T-helper 1 cell treated with Interleukin-12 subunit alpha and Interleukin-12 subunit beta and Interleukin-4 antibody, amounts not matched to agents 30 μg/mL and 1 μg/mL, for 36 hours (primary cell): ENCODE results near the gene ANKEF1.

Source experiments
- H3K27ac Mint-ChIP-seq: one replicate; pipeline ENCODE4 v1.8.0; 2021; ENCODE audit warnings: mild to moderate bottlenecking, mixed read lengths
- H3K27me3 Mint-ChIP-seq: one replicate; pipeline ENCODE4 v1.8.0; 2021; ENCODE audit warnings: low read depth, mixed read lengths
- H3K36me3 Mint-ChIP-seq: one replicate; pipeline ENCODE4 v1.8.0; 2021; ENCODE audit warnings: low read depth, mixed read lengths
- H3K4me1 Mint-ChIP-seq: one replicate; pipeline ENCODE4 v1.8.0; 2021; ENCODE audit warnings: low read depth, mixed read lengths
- H3K4me3 Mint-ChIP-seq: one replicate; pipeline ENCODE4 v1.8.0; 2021; ENCODE audit warnings: mild to moderate bottlenecking, moderate library complexity, mixed read lengths
- H3K9me3 Mint-ChIP-seq: one replicate; pipeline ENCODE4 v1.8.0; 2021; ENCODE audit warnings: mixed read lengths

Gene ANKEF1

GRCh38 chr20:10059006-10059405 is 24.2 kb downstream of the ANKEF1 start:
- H3K4me1 Mint-ChIP-seq, result no peaks in the 10 kb centered on the region
- H3K36me3 Mint-ChIP-seq, result peaks cover 2% of the 10 kb centered on the region
- peaks cover 3% of the 10 kb centered on the region for H3K27me3 Mint-ChIP-seq
- H3K4me3 Mint-ChIP-seq, result no peak overlapping the region
- no peaks in the 10 kb centered on the region for H3K9me3 Mint-ChIP-seq
- H3K27ac Mint-ChIP-seq, result no peak overlapping the region

- Mint-ChIP-seq H3K4me1 (no peaks in the 10 kb centered on the region), H3K27me3 (peaks cover 3% of the 10 kb centered on the region), H3K36me3 (no peaks in the 10 kb centered on the region), H3K9me3 (no peaks in the 10 kb centered on the region), H3K4me3 (no peak overlapping the region), H3K27ac (no peak overlapping the region)
Measured at GRCh38 chr20:10060226-10060625, 25.4 kb downstream of the ANKEF1 start.

- Mint-ChIP-seq H3K4me3 (no peak overlapping the region), H3K27me3 (peaks cover 3% of the 10 kb centered on the region), H3K4me1 (no peaks in the 10 kb centered on the region), H3K27ac (no peak overlapping the region), H3K9me3 (no peaks in the 10 kb centered on the region), H3K36me3 (no peaks in the 10 kb centered on the region)
Measured at GRCh38 chr20:10061641-10062040, 26.9 kb downstream of the ANKEF1 start.

GRCh38 chr20:10063482-10063881 is 28.7 kb downstream of the ANKEF1 start:
- H3K27me3 Mint-ChIP-seq, result peaks cover 3% of the 10 kb centered on the region

GRCh38 chr20:10064611-10065010 is 29.8 kb downstream of the ANKEF1 start:
- no peak overlapping the region for H3K27ac Mint-ChIP-seq
- no peaks in the 10 kb centered on the region for H3K36me3 Mint-ChIP-seq
- no peaks in the 10 kb centered on the region for H3K4me1 Mint-ChIP-seq
- H3K4me3 Mint-ChIP-seq, result no peak overlapping the region
- peaks cover 3% of the 10 kb centered on the region for H3K27me3 Mint-ChIP-seq
- H3K9me3 Mint-ChIP-seq, result no peaks in the 10 kb centered on the region

More at GRCh38 chr20:10063482-10063881, 28.7 kb downstream of the ANKEF1 start:
- Mint-ChIP-seq H3K27ac (no peak overlapping the region), H3K4me1 (no peaks in the 10 kb centered on the region), H3K36me3 (no peaks in the 10 kb centered on the region), H3K9me3 (no peaks in the 10 kb centered on the region), H3K4me3 (no peak overlapping the region)

- Mint-ChIP-seq H3K4me3 (no peak overlapping the region), H3K27me3 (peaks cover 3% of the 10 kb centered on the region), H3K27ac (no peak overlapping the region), H3K4me1 (no peaks in the 10 kb centered on the region), H3K36me3 (no peaks in the 10 kb centered on the region), H3K9me3 (no peaks in the 10 kb centered on the region)
Measured at GRCh38 chr20:10065154-10065833, 30.5 kb downstream of the ANKEF1 start.

- Mint-ChIP-seq H3K36me3 (no peaks in the 10 kb centered on the region), H3K27me3 (no peaks in the 10 kb centered on the region), H3K4me1 (no peaks in the 10 kb centered on the region), H3K9me3 (no peaks in the 10 kb centered on the region), H3K27ac (no peak overlapping the region), H3K4me3 (no peak overlapping the region)
Measured at GRCh38 chr20:10067321-10067720, 32.5 kb downstream of the ANKEF1 start.

- H3K4me3 Mint-ChIP-seq, result no peak overlapping the region
- H3K36me3 Mint-ChIP-seq, result no peaks in the 10 kb centered on the region
- H3K4me1 Mint-ChIP-seq, result no peaks in the 10 kb centered on the region
- H3K9me3 Mint-ChIP-seq, result no peaks in the 10 kb centered on the region
- no peak overlapping the region for H3K27ac Mint-ChIP-seq
- H3K27me3 Mint-ChIP-seq, result peaks cover 6% of the 10 kb centered on the region
Measured at GRCh38 chr20:10074513-10074912, 39.7 kb downstream of the ANKEF1 start.

GRCh38 chr20:10075606-10076005 is 40.8 kb downstream of the ANKEF1 start:
- Mint-ChIP-seq H3K4me1 (no peaks in the 10 kb centered on the region), H3K4me3 (no peak overlapping the region), H3K27me3 (peaks cover 6% of the 10 kb centered on the region), H3K27ac (no peak overlapping the region), H3K36me3 (no peaks in the 10 kb centered on the region), H3K9me3 (no peaks in the 10 kb centered on the region)

- no peaks in the 10 kb centered on the region for H3K36me3 Mint-ChIP-seq
- peaks cover 6% of the 10 kb centered on the region for H3K27me3 Mint-ChIP-seq
- no peak overlapping the region for H3K27ac Mint-ChIP-seq
- no peak overlapping the region for H3K4me3 Mint-ChIP-seq
- no peaks in the 10 kb centered on the region for H3K9me3 Mint-ChIP-seq
- no peaks in the 10 kb centered on the region for H3K4me1 Mint-ChIP-seq
Measured at GRCh38 chr20:10076126-10077080, 41.6 kb downstream of the ANKEF1 start.

GRCh38 chr20:10077081-10077471 is 42.3 kb downstream of the ANKEF1 start:
- Mint-ChIP-seq H3K9me3 (no peaks in the 10 kb centered on the region), H3K27ac (no peak overlapping the region), H3K27me3 (peaks cover 6% of the 10 kb centered on the region), H3K36me3 (no peaks in the 10 kb centered on the region), H3K4me3 (no peak overlapping the region), H3K4me1 (no peaks in the 10 kb centered on the region)

- H3K27ac Mint-ChIP-seq, result no peak overlapping the region
- H3K4me3 Mint-ChIP-seq, result no peak overlapping the region
- no peaks in the 10 kb centered on the region for H3K36me3 Mint-ChIP-seq
- no peaks in the 10 kb centered on the region for H3K9me3 Mint-ChIP-seq
- no peaks in the 10 kb centered on the region for H3K4me1 Mint-ChIP-seq
- peaks cover 6% of the 10 kb centered on the region for H3K27me3 Mint-ChIP-seq
Measured at GRCh38 chr20:10077886-10078285, 43.1 kb downstream of the ANKEF1 start.

GRCh38 chr20:10078403-10078802 is 43.6 kb downstream of the ANKEF1 start:
- Mint-ChIP-seq H3K27me3 (peaks cover 4% of the 10 kb centered on the region), H3K36me3 (no peaks in the 10 kb centered on the region), H3K27ac (no peak overlapping the region), H3K4me3 (no peak overlapping the region), H3K9me3 (no peaks in the 10 kb centered on the region), H3K4me1 (no peaks in the 10 kb centered on the region)

- no peaks in the 10 kb centered on the region for H3K4me1 Mint-ChIP-seq
- H3K27ac Mint-ChIP-seq, result no peak overlapping the region
- no peaks in the 10 kb centered on the region for H3K9me3 Mint-ChIP-seq
- no peaks in the 10 kb centered on the region for H3K36me3 Mint-ChIP-seq
- H3K27me3 Mint-ChIP-seq, result no peaks in the 10 kb centered on the region
- no peak overlapping the region for H3K4me3 Mint-ChIP-seq
Measured at GRCh38 chr20:10079964-10080363, 45.2 kb downstream of the ANKEF1 start.

GRCh38 chr20:10080574-10080973 is 45.8 kb downstream of the ANKEF1 start:
- H3K27me3 Mint-ChIP-seq, result no peaks in the 10 kb centered on the region
- no peaks in the 10 kb centered on the region for H3K4me1 Mint-ChIP-seq
- no peak overlapping the region for H3K27ac Mint-ChIP-seq
- no peaks in the 10 kb centered on the region for H3K9me3 Mint-ChIP-seq
- no peaks in the 10 kb centered on the region for H3K36me3 Mint-ChIP-seq
- no peak overlapping the region for H3K4me3 Mint-ChIP-seq
